A673 (cell line): ENCODE data around the gene PLOD3. TPM values are rescaled to one million over a fixed set of nuclear protein-coding genes. Genes with fewer than 3 reads are reported as not detected.

Source experiments
- BruUV-seq: library from RNA; stranded (reverse); fragments of 400-500 nt; replicated peaks from 2 replicates; lab custom pipeline; 2021; lab: Mats Ljungman, UMichigan
- CTCF ChIA-PET: fragments of 300-600 bp; sonication (Branson Sonifier 250); formaldehyde crosslinking; loops from one replicate; lab custom pipeline; 2022; ENCODE audit warnings: antibody characterized with exemption; lab: Charles Lee
- POLR2A ChIA-PET: fragments of 300-600 bp; sonication (Branson Sonifier 250); formaldehyde crosslinking; loops from one replicate; lab custom pipeline; 2022; ENCODE audit warnings: antibody characterized with exemption; ENCODE audit not compliant: low non-redundant PET; lab: Charles Lee
- DNase-seq: peaks from one replicate; pipeline ENCODE4 v3.0.0-alpha.2; 2015; ENCODE audit warnings: low spot score
- H3K27ac ChIP-seq: fragments of 200-600 bp; sonication (generic); 2 replicates; pipeline ENCODE4 v1.5.1; 2016; ENCODE audit warnings: mixed run types, low read depth, mild to moderate bottlenecking, mixed read lengths, antibody characterized with exemption, low read length; ENCODE audit not compliant: poor library complexity, severe bottlenecking
- H3K27me3 ChIP-seq: fragments of 200-600 bp; sonication (generic); replicated peaks from 2 replicates; pipeline ENCODE4 v1.6.1; 2017; ENCODE audit warnings: mixed run types, low read depth, mild to moderate bottlenecking, mixed read lengths, antibody characterized with exemption, low read length; ENCODE audit not compliant: insufficient read depth, poor library complexity
- H3K36me3 ChIP-seq: fragments of 200-600 bp; sonication (generic); 2 replicates; pipeline ENCODE4 v1.6.1; 2016; ENCODE audit warnings: mixed run types, mild to moderate bottlenecking, mixed read lengths, antibody characterized with exemption, low read length; ENCODE audit not compliant: insufficient read depth, poor library complexity, severe bottlenecking
- H3K4me1 ChIP-seq: fragments of 200-600 bp; sonication (generic); 2 replicates; pipeline ENCODE4 v1.6.1; 2017; ENCODE audit warnings: mixed run types, mild to moderate bottlenecking, mixed read lengths, antibody characterized with exemption, low read length; ENCODE audit not compliant: insufficient read depth, poor library complexity, severe bottlenecking
- H3K4me3 ChIP-seq: fragments of 200-600 bp; sonication (generic); 2 replicates; pipeline ENCODE4 v1.5.1; 2016; ENCODE audit warnings: low read depth, mixed run types, mild to moderate bottlenecking, mixed read lengths, low read length; ENCODE audit not compliant: poor library complexity, severe bottlenecking
- H3K9me3 ChIP-seq: fragments of 200-600 bp; sonication (generic); 2 replicates; pipeline ENCODE4 v1.6.1; 2016; ENCODE audit warnings: mixed run types, low read depth, mild to moderate bottlenecking, mixed read lengths, antibody characterized with exemption, low read length; ENCODE audit not compliant: poor library complexity, severe bottlenecking
- EZH2 ChIP-seq: fragments of 200-600 bp; sonication (generic); IDR thresholded peaks from 2 replicates; pipeline ENCODE4 v1.6.1; 2017; ENCODE audit warnings: borderline replicate concordance, low read depth, mild to moderate bottlenecking, mixed read lengths, antibody characterized with exemption, low read length; ENCODE audit not compliant: poor library complexity, severe bottlenecking
- intact Hi-C: fragments of 100-400 bp; cut with micrococcal nuclease; formaldehyde crosslinking; loops from one replicate; pipeline ENCODE4 v1.10.0; 2022; ENCODE audit not compliant: unreplicated experiment
- total RNA-seq: library from RNA; stranded (reverse); gene quantifications from 2 replicates; pipeline ENCODE4 v1.2.3, GENCODE V29; 2021
- TF ChIP-seq, protein P1 (sequence below): fragments of 300-800, 200-600 bp; sonication (generic); conservative IDR thresholded peaks from 2 replicates; pipeline ENCODE4 v1.5.1; 2017; ENCODE audit warnings: low read depth, mild to moderate bottlenecking, antibody characterized with exemption, low read length, moderate library complexity, mixed read lengths

PLOD3 gene
- total RNA-seq, 1 experiment from 2014 or later = 84.1 TPM

DNA sequence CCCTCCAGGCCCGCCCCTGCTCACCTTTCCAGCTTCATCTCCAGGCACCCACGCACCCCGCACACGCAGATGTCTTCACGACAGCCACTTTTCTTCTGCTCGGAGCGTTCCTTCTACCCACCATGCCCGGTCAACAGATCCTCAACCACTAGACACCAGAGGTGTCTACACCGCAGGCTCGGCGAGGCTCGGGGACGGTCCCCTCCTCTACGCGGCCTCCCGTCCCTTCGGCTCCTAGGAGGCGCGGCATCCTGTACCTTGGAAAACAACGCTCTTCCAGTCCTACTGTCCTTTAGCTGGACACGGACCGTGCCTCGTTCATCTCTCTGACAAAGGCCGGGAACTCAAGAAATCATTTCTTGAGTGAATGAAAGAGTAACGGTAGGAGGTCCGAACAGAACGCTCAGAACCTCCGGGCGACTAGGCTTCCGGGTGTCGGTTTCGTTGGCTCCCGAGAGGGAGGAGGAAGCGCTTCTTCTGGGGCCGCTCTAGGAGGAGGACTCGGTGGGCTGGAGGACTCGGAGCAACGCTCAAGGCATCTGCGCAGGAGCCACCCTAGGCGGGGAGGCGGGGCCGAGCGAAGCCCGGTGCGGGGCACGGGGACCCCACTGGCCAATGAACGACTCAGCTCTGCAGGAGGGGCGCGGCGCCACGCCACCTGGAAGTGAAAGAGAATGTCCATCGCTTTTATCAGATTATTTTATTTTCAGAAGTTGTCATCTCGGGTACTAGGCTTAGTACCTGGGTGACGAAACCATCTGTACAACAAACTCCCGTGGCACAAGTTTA lies 34.7 kb upstream of the PLOD3 start:
- no peaks in the 10 kb centered on the region for H3K27me3 ChIP-seq
- DNase-seq = peak; percentile 99
- peak overlapping the region; percentile 70 for H3K4me3 ChIP-seq
- TF ChIP-seq, protein P1, sequence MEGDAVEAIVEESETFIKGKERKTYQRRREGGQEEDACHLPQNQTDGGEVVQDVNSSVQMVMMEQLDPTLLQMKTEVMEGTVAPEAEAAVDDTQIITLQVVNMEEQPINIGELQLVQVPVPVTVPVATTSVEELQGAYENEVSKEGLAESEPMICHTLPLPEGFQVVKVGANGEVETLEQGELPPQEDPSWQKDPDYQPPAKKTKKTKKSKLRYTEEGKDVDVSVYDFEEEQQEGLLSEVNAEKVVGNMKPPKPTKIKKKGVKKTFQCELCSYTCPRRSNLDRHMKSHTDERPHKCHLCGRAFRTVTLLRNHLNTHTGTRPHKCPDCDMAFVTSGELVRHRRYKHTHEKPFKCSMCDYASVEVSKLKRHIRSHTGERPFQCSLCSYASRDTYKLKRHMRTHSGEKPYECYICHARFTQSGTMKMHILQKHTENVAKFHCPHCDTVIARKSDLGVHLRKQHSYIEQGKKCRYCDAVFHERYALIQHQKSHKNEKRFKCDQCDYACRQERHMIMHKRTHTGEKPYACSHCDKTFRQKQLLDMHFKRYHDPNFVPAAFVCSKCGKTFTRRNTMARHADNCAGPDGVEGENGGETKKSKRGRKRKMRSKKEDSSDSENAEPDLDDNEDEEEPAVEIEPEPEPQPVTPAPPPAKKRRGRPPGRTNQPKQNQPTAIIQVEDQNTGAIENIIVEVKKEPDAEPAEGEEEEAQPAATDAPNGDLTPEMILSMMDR = no peak
- no peak for TF ChIP-seq EZH2
- H3K9me3 ChIP-seq = no peaks in the 10 kb centered on the region
- H3K4me1 ChIP-seq = no peaks in the 10 kb centered on the region
- H3K36me3 ChIP-seq = peaks cover 3% of the 10 kb centered on the region
- intact Hi-C loops = no loop called here
- CTCF ChIA-PET = interaction anchor here (0.6 to 0.9 kb wide), 2 partner anchors 8 to 60 kb away, joined by 3 to 6 read pairs; no protein-coding TSS in a partner anchor
- BruUV-seq = no TSS peak
- peak overlapping the region; percentile 56 for H3K27ac ChIP-seq
- POLR2A ChIA-PET = no interaction called here

- Histone ChIP-seq H3K4me1 (no peaks in the 10 kb centered on the region), H3K4me3 (no peak overlapping the region), H3K9me3 (no peaks in the 10 kb centered on the region), H3K27ac (no peak overlapping the region), H3K27me3 (no peaks in the 10 kb centered on the region), H3K36me3 (peaks cover 3% of the 10 kb centered on the region)
- no TSS peak for BruUV-seq
- DNase-seq = no peak
- ChIA-PET POLR2A (no interaction called here), CTCF (no interaction called here)
- intact Hi-C loops = no loop called here
- no peak for TF ChIP-seq EZH2
- TF ChIP-seq, protein P1 = no peak
Observed at GRCh38 chr7:101250324-101250723, 32.9 kb upstream of the PLOD3 start.

- Histone ChIP-seq H3K27me3 (no peaks in the 10 kb centered on the region), H3K4me3 (no peak overlapping the region), H3K4me1 (no peaks in the 10 kb centered on the region), H3K9me3 (no peaks in the 10 kb centered on the region), H3K36me3 (peaks cover 3% of the 10 kb centered on the region), H3K27ac (no peak overlapping the region)
- DNase-seq = no peak
- TF ChIP-seq, protein P1 = no peak
- TF ChIP-seq EZH2 = no peak
- no TSS peak for BruUV-seq
- ChIA-PET POLR2A (no interaction called here), CTCF (no interaction called here)
- intact Hi-C loops = no loop called here
Observed at GRCh38 chr7:101248276-101248675, 30.9 kb upstream of the PLOD3 start.
